Breast epithelium (tissue), 3 donors: ENCODE data around the gene LSM10.

Experiments
- POLR2AphosphoS5 ChIP-seq, 3 donors: sonication (generic); formaldehyde crosslinking; IDR thresholded peaks; one replicate each; pipeline ENCODE4 v1.6.1; 2017; ENCODE audit warnings: antibody characterized with exemption in 3 of 3
- TF ChIP-seq, protein P1 (sequence below), 3 donors: fragments of 450-650 bp; IDR thresholded peaks; one replicate each; pipeline ENCODE4 v1.5.1; 2016 to 2017; ENCODE audit warnings: antibody characterized with exemption in 3 of 3, mild to moderate bottlenecking in 3 of 3, moderate library complexity in 3 of 3

DNA sequence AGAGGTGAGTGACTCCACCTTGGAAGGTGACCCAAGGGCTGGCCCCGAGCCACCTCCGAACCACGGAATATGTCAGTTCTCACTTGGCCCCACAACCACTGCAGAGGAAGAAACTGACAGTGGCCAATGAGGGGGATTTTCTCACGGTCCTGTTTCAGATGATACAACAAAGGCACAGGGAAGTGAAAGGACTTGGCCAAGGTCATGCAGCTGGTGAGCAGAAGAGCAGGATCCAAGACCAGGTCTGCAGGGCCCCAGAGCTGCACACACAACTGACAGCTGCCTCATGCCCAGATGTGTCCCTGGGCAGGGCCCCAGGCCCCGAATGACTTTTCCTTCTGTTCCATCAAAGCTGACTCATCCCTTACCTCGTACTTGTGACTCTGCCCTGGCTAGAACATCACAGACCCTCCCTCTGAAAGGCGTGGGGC lies 48.5 kb downstream of the LSM10 start:
- TF ChIP-seq, protein P1, sequence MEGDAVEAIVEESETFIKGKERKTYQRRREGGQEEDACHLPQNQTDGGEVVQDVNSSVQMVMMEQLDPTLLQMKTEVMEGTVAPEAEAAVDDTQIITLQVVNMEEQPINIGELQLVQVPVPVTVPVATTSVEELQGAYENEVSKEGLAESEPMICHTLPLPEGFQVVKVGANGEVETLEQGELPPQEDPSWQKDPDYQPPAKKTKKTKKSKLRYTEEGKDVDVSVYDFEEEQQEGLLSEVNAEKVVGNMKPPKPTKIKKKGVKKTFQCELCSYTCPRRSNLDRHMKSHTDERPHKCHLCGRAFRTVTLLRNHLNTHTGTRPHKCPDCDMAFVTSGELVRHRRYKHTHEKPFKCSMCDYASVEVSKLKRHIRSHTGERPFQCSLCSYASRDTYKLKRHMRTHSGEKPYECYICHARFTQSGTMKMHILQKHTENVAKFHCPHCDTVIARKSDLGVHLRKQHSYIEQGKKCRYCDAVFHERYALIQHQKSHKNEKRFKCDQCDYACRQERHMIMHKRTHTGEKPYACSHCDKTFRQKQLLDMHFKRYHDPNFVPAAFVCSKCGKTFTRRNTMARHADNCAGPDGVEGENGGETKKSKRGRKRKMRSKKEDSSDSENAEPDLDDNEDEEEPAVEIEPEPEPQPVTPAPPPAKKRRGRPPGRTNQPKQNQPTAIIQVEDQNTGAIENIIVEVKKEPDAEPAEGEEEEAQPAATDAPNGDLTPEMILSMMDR (IDR thresholded peaks at IDR 0.05) = no peak
- TF ChIP-seq POLR2AphosphoS5 (IDR thresholded peaks at IDR 0.05) = no peak
